Stimulated activated CD4-positive, alpha-beta T cell treated with anti-CD3 and anti-CD28 coated beads, TNF-alpha, amount 100 ng/mL, for 24 hours (primary cell): ENCODE data around the gene COL5A3.

Experiments used
- DNase-seq, 3 experiments: peaks; one replicate each; pipeline ENCODE4 v3.0.0-alpha.2; 2020; ENCODE audit warnings: low read depth in 3 of 3

COL5A3 gene

GRCh38 chr19:10011974-10012373 is 1.7 kb upstream of the COL5A3 start:
- DNase-seq: no peak

DNA sequence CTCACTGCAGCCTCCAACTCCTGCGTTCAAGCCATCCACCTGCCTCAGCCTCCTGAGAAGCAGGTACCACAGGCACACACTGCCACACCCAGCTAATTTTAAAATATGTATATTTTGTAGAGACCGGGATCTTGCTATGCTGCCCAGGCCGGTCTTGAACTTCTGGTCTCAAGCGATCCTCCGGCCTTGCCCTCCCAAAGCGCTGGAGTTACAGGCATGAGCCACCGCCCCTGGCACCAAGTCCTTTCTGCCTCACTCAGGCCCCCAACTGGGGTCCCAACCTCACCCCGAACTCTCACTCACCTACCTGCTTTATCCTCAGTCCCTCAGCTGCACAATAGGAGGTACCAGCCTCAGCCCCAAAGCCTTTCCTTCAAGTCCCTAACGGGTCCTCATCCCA is 635 bp upstream of the COL5A3 start:
- no peak for DNase-seq

DNA sequence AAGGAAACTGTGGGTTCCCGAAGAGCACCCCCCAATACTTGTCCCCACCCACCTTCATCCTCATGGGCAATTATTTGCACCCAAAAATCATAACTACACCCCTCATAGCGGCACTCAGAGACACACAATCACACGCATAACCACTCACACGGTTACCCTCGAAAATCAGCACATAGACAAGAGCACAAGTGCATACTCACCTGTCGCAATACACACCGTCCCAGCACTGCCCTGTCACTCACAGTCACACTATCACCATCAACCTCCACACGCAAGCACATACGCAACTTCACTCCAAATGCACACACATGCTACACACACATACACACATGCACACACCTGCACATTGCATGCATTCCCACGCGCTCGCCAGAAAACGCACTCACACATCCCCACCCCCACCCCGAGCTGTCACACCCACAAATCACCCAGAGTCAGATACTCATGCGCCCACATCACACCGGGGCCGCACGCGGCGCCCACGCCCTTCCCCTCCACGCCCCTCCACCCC is 535 bp downstream of the COL5A3 start:
- DNase-seq: no peak

DNA sequence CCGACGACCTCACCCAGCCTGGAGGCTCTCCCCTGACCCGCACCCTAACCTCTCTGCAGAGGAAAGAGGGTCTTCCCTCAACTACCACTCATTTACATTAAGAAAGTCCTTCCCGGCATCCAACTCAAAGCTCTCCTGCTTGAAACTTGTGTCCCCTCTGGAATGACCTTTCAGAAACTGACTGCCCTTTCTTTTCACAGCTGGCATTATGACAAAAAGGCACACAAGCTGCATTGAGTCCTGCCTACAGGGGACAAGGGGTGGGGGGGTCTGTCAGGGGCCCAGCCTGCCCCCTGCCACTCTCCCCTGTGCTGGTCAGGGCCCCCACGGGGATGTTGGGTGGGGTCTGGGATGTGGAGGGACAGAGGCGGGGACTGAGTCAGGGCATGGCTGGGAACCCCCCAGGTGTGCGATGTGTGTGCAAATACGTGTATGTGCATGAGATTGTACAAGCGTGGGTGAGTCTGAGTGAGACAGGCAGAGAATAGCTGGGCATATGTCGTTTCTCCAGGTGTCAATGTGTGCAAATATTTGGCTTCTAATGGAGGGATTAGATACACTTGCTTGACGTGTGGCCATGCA is 2.0 kb downstream of the COL5A3 start:
- no peak for DNase-seq

GRCh38 chr19:10007371-10008183 is 2.7 kb downstream of the COL5A3 start:
- DNase-seq: no peak

DNA sequence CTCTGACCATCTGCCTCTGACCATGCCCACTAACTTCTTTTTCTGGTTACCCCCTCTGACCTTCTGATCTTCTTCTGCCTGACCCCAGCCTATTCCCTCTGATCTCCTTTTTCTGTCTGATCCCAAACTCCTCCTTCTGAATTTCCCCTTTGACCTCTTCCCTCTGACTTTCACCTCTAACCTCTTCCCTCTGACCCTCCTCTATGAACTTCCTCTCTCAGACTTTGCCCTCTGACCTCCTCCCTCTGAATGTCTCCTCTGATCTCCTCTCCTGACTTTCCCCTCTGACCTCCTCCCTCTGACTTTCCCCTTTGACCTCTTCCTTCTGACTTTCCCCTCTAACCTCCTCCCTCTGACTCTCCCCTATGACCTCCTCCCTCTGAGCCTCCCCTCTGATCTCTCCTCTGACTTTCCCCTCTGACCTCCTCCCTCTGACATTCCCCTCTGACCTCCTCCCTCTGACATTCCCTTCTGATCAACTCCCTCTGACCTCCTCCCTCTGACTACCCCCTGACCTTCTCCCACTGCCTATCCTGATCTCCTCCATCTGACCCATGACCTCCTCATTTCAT is 3.5 kb downstream of the COL5A3 start:
- no peak for DNase-seq

- DNase-seq: no peak
Observed at GRCh38 chr19:10006335-10006708, 4.0 kb downstream of the COL5A3 start.

DNA sequence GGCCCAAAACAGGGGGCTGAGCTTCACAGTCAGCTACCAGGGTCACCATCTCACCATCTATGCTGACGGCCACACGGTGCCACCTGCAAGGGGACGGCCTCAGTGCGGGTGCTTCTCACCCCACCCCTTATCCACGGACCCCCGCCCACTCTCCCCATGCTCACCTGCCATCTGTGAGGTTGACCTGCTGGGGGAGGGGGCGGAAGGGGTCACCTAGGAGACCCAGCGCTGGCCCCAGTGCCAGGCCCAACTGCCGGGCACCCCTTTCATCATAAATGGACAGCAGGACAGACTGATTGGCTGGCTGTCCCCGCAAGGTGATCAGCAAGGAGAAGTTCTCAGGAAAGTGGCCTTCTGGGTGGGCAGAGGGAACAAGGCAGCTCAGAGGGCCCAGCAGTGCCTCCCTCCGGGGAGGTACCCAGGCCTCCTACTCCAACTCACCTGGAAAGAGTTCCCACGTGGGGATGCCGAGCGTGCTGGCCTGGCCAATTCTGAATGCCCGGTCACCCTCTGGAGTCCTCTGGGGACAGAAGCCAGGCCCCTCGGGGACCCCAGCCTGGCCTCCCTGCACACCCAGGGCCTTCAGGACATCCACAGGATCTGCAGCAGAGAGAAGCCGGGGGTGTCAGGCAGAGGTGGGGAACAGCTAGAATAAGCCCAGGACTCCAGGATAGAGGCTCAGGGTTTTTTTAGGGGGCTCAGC is 4.5 kb downstream of the COL5A3 start:
- DNase-seq: no peak

- no peak for DNase-seq
Observed at GRCh38 chr19:10004617-10005016, 5.7 kb downstream of the COL5A3 start.

DNA sequence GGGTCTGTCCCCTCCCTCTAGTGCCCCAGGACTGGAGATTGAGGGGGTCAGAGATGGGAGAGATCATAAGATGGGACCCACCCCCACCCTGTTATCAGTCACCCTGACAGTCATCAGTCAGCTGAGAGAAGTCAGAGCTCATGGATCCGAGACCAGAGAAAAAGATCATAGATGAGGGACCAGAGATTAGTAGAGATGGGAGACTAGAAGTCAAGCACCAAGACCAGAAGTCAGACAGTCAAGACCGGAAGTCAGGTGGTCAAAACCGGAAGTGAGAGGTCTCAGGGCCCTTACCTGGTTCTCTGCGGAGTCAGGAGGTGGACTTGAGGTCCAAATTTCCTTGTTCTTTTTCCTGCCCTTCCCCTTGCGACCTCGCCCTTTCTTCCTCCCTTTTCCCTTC is 7.0 kb downstream of the COL5A3 start:
- no peak for DNase-seq

DNA sequence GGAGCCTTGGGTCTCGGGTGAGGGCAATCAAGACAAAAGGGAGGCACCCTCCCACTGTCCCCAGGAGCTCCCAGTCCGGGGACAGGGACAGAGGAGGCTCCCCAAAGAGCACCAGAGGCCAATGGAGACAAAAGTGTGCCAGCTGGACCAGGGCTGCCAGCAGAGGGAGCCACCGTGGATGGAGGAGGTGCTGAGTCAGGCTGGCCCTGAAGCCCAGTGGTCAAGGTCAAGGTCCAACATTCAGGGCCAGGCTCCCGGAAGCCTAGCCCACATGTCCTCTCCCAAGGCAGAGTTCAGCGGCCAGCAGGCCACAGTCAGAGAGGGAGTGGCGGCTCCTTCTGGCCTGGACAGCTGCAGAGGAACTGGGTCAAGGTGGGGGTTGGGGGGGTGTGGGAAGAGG is 8.4 kb downstream of the COL5A3 start:
- DNase-seq: no peak

GRCh38 chr19:10000171-10000826 is 10.0 kb downstream of the COL5A3 start:
- peak; percentile 37 to 66 (median 51) for DNase-seq

DNA sequence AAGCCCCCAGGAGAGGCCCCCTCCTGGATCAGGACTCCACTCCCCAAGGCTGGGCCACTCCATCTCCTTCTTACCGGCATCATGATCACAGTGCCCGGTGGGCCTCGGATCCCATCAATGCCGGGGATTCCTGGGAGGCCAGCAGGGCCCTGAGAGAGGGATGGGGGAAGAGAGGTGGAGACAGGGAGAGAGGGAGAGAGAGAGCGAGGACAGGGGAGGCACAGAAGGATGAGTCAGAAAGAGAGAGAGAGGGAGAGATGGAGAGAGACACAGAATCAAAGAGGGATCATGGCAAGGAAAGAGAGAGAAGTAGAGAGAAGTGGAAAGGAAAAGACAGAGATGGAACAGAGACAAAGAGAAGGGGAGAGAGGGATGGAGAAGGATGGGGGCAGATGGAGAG is 13.8 kb downstream of the COL5A3 start:
- no peak for DNase-seq

DNA sequence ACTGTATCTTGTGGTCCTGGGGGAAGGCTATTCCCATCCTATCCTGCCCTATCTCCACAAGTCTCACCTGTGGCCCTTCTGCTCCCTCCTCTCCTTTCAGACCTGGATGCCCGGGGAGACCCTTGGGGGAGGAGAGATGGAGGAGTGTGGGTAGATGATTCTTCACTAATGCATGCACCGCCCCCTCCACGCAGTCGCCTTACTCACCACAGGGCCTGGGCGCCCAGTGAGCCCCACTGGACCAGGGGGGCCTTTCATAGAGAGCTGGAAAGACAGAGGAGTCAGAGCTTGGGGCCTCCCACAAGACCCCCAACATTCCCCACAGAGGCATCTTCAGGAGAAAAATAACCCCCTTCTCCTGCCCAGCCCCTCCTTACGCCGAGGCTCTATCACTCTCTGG is 14.3 kb downstream of the COL5A3 start:
- DNase-seq: no peak

DNA sequence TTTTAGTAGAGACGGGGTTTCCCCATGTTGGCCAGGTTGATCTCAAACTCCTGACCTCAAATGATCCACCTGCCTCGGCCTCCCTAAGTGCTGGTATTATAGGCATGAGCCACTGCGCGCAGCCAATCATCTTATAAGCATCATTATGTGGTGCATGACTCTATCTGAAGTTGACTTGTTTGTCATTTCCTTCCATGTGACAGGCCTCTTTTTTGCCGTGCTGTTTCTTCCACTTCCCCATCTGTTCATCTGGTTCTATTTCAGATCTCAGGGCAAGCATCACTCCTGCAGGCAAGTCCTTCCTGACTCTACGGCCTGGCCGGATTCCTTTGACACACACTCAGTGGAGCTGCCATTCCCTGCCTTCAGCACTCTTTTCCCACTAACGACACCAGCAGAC is 15.2 kb downstream of the COL5A3 start:
- DNase-seq: no peak

GRCh38 chr19:9991425-9992191 is 18.7 kb downstream of the COL5A3 start:
- DNase-seq: no peak

- no peak for DNase-seq
Observed at GRCh38 chr19:9989504-9989903, 20.8 kb downstream of the COL5A3 start.

- DNase-seq: no peak
Observed at GRCh38 chr19:9986787-9987281, 23.5 kb downstream of the COL5A3 start.

- DNase-seq: no peak
Observed at GRCh38 chr19:9981406-9982260, 28.7 kb downstream of the COL5A3 start.

GRCh38 chr19:9972103-9972502 is 38.2 kb downstream of the COL5A3 start:
- DNase-seq: no peak
